ENCODE data around the gene IRF7. TPM values are rescaled to one million over a fixed set of nuclear protein-coding genes. Genes with fewer than 3 reads are reported as not detected.
A peak's percentile ranks its signal among the peaks of the same experiment; 100 is the strongest.

IRF7 gene
- total and polyA plus RNA-seq, 8 donors: 9.8 to 50.4 (median 14.3) TPM

DNA sequence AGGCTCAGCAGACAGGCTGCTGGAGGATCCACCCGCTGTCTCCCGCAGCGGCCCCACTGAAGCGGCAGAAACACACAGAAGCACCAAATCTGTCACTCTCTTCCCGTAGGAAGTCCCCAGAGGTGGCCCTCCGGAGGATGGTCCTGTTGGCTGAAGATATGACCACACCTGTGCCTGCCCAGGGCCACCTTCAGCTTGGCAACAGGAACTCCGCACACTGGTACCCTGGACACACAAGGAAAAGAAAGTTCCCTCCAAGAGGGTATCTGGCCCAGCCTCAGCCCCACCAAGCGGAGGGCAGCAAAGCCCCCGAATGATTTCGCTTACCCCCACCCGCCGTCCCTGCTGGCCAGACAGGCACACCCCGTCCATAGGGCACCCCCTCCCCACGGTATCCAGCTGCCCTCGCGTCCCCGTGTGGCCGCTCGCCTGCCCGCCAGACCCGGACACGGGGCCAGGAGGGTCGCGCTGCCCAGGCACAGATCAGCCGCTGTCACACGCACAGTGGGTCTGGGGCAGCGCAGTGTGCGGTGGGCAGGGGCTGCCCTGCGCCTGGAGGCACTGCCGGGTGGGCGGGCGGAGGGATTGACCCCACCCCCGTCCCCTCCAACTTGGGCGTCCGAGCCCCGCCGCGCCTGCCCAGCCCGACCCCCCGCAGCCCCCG lies 48.0 kb downstream of the IRF7 start:
- peak overlapping the region; percentile 48 to 53 for H3K4me3 ChIP-seq
- peaks cover 6 to 23% of the 10 kb centered on the region in 2 donors for H3K4me1 ChIP-seq
- peaks cover 0 to 9% of the 10 kb centered on the region in 2 donors for H3K36me3 ChIP-seq
- ATAC-seq (peak; percentile 2), DNase-seq (peak in 1 of 4 donors; percentile 82)
- TF ChIP-seq, protein P1, sequence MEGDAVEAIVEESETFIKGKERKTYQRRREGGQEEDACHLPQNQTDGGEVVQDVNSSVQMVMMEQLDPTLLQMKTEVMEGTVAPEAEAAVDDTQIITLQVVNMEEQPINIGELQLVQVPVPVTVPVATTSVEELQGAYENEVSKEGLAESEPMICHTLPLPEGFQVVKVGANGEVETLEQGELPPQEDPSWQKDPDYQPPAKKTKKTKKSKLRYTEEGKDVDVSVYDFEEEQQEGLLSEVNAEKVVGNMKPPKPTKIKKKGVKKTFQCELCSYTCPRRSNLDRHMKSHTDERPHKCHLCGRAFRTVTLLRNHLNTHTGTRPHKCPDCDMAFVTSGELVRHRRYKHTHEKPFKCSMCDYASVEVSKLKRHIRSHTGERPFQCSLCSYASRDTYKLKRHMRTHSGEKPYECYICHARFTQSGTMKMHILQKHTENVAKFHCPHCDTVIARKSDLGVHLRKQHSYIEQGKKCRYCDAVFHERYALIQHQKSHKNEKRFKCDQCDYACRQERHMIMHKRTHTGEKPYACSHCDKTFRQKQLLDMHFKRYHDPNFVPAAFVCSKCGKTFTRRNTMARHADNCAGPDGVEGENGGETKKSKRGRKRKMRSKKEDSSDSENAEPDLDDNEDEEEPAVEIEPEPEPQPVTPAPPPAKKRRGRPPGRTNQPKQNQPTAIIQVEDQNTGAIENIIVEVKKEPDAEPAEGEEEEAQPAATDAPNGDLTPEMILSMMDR (IDR thresholded peaks at IDR 0.05): no peak
- intact Hi-C loops (cut with DNase I): no loop called here
- no peaks in the 10 kb centered on the region for H3K9me3 ChIP-seq
- H3K27ac ChIP-seq: peak overlapping the region; percentile 62 to 83
- peaks cover 0 to 19% of the 10 kb centered on the region in 2 donors for H3K27me3 ChIP-seq

DNA sequence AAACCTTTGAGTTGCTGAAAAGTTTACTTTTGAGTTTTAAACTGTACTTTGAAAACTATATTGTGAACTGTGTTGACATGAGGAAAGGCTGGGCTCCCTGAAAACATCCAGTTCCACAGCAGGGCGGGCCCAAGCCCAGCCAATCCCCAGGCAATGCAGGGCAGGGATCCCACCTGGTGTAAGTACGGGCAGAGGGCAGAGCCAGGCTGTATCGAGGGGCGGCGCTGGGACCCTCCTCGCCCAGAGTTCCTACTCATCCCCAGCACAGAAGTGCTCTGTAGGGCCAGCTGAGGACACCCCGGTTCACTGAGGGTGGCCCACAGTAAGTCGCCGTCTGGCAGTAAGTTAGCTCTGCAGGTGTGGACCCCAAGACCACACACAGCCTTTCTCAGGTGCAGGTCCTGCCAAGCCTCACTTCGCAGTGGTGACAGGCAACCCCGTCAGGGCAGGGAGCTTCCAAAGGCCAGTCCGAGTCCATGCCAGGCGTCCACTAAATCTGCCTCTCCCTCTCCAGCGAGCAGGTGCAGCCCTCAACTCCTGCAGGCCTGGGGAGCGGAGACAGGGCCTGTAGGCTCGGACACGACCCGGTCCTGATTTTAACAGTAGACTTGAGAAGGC lies 48.6 kb downstream of the IRF7 start:
- peaks cover 0 to 13% of the 10 kb centered on the region in 2 donors for H3K36me3 ChIP-seq
- H3K4me3 ChIP-seq: peak overlapping the region in 1 of 2 donors; percentile 53
- intact Hi-C loops (cut with DNase I): no loop called here
- peaks cover 0 to 19% of the 10 kb centered on the region in 2 donors for H3K27me3 ChIP-seq
- H3K27ac ChIP-seq: no peak overlapping the region
- H3K4me1 ChIP-seq: peaks cover 6 to 27% of the 10 kb centered on the region in 2 donors
- TF ChIP-seq, protein P1 (IDR thresholded peaks at IDR 0.05): no peak
- ATAC-seq (no peak), DNase-seq (no peak)
- H3K9me3 ChIP-seq: no peaks in the 10 kb centered on the region

DNA sequence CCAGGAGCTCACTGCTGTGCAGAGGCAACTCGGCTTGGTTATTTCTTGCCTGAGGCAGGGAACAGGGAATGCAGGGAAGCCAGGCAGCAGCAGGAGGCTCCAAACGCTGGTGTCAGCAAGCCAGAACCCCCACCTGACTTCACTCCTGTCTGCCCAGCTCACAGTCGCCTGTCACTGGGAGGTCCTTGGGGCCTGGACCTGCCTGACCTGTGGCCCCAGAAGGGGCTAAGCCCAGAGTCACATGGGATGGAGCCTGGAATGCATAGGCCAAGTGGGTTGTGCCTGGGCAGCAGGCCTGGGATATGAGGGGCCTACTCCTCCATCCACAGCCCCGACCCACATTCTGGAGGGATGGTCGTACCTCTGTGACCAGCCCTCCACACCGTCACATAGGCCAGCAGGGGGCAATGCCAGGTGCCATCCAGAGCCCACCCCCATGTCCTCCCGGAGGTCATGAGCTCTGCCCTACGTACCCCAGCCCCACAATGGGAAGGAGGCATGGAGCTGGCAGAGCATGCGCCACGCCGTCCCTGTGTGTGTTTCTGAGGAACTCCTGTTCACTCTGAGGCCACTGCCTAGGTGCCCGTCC lies 49.7 kb downstream of the IRF7 start:
- peaks cover 0 to 13% of the 10 kb centered on the region in 2 donors for H3K36me3 ChIP-seq
- intact Hi-C loops (cut with DNase I): no loop called here
- peak in 1 of 4 donors; percentile 61 for DNase-seq
- no peak overlapping the region for H3K27ac ChIP-seq
- H3K27me3 ChIP-seq: peaks cover 0 to 19% of the 10 kb centered on the region in 2 donors
- TF ChIP-seq, protein P1 (IDR thresholded peaks at IDR 0.05): no peak
- no peak for ATAC-seq
- H3K4me1 ChIP-seq: peaks cover 6 to 38% of the 10 kb centered on the region in 2 donors
- H3K4me3 ChIP-seq: no peak overlapping the region
- H3K9me3 ChIP-seq: no peaks in the 10 kb centered on the region

DNA sequence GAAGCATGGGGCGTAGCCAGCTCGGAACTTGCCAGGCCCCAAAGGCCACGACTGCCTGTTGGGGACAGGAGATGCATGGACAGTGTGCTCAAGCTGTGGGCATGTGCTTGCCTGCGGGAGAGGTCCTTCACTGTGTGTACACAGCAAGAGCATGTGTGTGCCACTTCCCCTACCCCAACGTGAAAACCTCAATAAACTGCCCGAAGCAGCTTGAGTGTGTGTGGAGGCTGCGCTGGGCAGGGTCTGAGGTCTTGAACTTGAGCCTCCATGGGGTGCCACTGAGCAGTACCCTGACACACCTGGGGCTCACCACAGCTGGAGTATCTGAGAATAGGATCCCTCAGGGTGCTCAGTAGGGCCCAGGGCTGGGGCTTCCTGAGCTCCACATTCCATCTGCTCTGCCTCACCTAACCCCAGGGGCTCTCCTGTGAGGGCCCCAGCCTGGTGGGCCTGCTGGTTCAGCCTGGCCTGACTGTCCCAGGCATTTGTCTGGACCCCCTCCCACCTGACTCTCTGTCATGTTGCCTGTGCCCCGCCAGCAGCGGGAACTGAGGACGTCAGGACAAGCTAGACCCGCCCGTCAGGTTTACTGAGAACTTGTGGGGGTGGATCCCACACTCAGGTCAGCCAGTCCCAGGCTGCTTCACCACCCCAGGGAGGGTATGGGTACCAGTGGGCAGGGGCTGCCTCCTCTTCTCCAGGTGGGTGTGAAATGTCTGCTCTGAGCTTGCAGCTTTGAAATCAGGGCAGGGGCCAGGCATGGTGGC lies 51.8 kb downstream of the IRF7 start:
- H3K4me3 ChIP-seq: no peak overlapping the region
- no peak overlapping the region for H3K27ac ChIP-seq
- intact Hi-C loops (cut with DNase I): no loop called here
- H3K27me3 ChIP-seq: peaks cover 0 to 20% of the 10 kb centered on the region in 2 donors
- DNase-seq: peak in 1 of 4 donors; percentile 55
- H3K4me1 ChIP-seq: peaks cover 9 to 44% of the 10 kb centered on the region in 2 donors
- TF ChIP-seq, protein P1 (IDR thresholded peaks at IDR 0.05): no peak
- ATAC-seq: no peak
- no peaks in the 10 kb centered on the region for H3K9me3 ChIP-seq
- H3K36me3 ChIP-seq: peaks cover 0 to 13% of the 10 kb centered on the region in 2 donors
